Measurements from ENCODE around the gene PALMD. TPM values are rescaled to one million over a fixed set of nuclear protein-coding genes. Genes with fewer than 3 reads are reported as not detected.

Gene PALMD
- total and polyA plus RNA-seq, 2 of the 8 experiments (the other 6 are each of a cell fraction or from before 2014, with no cell fraction given), result not detected

- TF ChIP-seq CHD7 (IDR thresholded peaks at IDR 0.05; ENCODE audit: insufficient replicate concordance, low read length) (no peak), RNF2 (IDR thresholded peaks at IDR 0.05; ENCODE audit: borderline replicate concordance, low read depth, low read length, missing control alignments, poor library complexity, severe bottlenecking) (no peak), SIRT6 (IDR thresholded peaks at IDR 0.05; ENCODE audit: low read length) (no peak), RBBP5 (IDR thresholded peaks at IDR 0.05; ENCODE audit: borderline replicate concordance, low read depth, low read length) (no peak), CBX8 (IDR thresholded peaks at IDR 0.05; ENCODE audit: borderline replicate concordance, low read depth, low read length) (no peak), FOSL1 (IDR thresholded peaks at IDR 0.05; ENCODE audit: insufficient read depth, low read depth, low read length) (no peak), TBP (IDR thresholded peaks at IDR 0.05; ENCODE audit: low read depth, low read length) (no peak), EGR1 (IDR thresholded peaks at IDR 0.05; ENCODE audit: borderline replicate concordance, low read depth, low read length) (no peak), KDM1A (IDR thresholded peaks at IDR 0.05; ENCODE audit: borderline replicate concordance, low read length) (no peak)
Measured at GRCh38 chr1:99705385-99705784, 59.5 kb downstream of the PALMD start (continued).
